ENCODE data around the gene NDUFA12.
"Not testable (repeated sequence)": the region's sequence is repeated elsewhere in the genome, so short reads cannot be mapped to it uniquely, and the experiment has no call there.

NDUFA12 gene

GRCh38 chr12:95003213-95003920 lies at the start of gene NDUFA12:
TSS of gene NDUFA12 (minus strand) at chr12:95003697. CDS start at chr12:95003680, 17 bp downstream.
- DNase-seq (ENCODE audit: low spot score): peak; percentile 95

- DNase-seq (ENCODE audit: low spot score): no peak
Measured at GRCh38 chr12:95051241-95051640, 47.7 kb upstream of the NDUFA12 start.

GRCh38 chr12:95037906-95038305 lies 34.4 kb upstream of the NDUFA12 start:
- DNase-seq (ENCODE audit: low spot score): no peak

DNA sequence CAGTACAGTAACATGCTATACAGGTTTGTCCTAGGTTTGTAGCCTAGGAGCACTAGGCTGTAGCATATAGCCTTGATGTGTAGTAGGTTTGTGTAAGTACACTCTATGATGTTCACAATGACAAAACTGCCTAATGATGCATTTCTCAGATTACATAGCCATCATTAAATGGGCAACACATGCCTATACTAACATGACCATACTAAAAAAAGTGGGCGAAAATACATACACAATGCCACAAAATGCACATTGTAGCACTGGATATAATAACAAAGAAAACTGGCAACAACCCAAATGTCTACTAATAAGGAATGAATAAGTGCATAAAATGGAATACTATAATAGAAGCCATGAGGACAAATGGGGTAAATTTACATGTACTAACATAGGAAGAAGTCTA lies 31.3 kb upstream of the NDUFA12 start:
- no peak for DNase-seq (ENCODE audit: low spot score)

DNA sequence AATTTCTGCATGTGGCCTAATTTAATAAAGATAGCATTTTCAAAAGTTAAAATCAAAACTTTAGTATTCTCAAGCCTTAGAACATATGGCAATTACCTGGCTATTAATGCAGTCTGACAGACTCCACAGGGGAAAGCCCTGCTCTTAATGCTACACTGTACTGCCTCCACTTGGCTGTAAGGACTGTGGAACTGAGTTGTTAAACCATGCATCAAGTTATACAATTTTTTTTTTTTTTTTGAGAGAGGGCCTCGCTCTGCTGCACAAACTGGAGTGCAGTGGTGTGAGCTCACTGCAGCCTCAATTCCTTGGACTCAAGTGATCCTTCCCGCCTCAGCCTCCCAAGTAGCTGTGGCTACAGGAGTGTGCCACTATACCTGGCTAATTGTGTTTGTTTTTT lies 19.0 kb upstream of the NDUFA12 start:
- DNase-seq (ENCODE audit: low spot score): no peak

DNA sequence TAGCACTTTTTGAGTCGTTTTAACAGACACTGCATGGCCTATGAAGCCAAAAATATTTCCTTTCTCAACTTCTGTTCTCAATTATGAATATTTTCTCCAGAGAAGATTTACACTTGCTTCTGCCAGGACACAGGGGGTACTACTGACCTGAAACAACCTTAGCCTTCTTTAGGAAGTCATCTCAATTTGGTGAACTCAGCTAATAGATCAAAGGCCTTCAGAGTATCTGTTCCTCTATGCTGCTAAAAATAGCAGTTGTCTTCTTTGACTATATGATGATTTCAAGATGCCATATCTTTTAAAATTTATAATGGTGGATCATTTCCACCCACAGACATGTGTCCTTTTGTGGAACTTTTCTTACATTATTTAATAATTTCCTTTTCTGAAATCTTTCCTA lies 14.0 kb upstream of the NDUFA12 start:
- no peak for DNase-seq (ENCODE audit: low spot score)

DNA sequence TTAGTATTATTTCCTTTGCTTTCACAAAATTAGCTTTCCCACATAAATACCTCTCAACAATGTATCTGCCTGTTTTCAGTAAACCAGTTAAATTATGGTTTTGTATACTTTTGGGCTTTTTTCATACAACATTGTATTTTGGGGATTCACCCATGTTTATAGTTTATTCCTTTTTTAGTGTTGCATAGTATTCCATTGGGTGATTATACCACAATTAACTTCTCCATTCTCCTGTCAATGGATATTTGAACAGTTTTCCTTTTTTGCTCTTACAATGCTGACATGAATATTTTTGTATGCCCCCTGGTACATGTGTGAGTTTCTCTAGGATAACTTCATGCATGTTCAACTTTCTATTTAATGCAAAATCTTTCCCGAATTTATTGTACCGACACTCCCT lies 12.6 kb upstream of the NDUFA12 start:
- no peak for DNase-seq (ENCODE audit: low spot score)

DNA sequence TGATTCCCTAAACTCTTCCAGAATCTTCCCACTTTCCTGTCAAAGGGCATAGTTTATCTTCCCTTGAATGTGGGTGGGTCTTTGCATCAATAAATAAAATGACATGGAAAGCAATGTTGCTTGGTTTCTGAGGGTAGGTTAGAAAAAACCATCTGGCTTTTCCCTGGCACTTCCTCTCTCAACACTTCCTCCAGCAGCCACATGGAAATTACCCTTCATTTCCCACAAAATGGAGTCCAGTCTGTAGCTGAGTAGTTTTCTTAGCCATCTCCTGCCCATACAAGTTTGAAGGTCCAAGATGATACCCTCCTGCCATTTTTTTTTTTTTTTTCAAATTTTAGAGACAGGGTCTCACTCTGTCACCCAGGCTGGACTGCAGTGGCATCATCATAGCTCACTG lies 11.1 kb upstream of the NDUFA12 start:
- DNase-seq (ENCODE audit: low spot score): peak; percentile 18

- DNase-seq (ENCODE audit: low spot score): no peak
Measured at GRCh38 chr12:95006206-95006605, 2.7 kb upstream of the NDUFA12 start.

DNA sequence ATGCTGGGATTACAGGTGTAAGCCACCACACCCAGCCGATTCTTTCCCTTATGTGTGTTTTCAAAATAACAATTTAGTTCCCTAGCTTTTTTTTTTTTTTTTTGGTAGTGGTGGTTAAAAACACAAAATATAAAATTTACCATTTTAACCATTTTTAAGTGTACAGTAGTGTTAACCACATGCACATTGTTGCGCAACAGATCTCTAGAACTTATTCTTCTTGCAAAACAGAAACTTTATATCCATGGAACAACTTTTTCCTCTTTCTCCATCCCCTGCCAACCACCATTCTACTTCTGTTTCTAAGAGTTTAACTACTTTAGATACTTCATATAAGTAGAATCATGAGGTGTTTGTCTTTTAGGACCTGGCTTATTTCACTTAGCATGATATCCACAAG lies 1.1 kb upstream of the NDUFA12 start:
- no peak for DNase-seq (ENCODE audit: low spot score)

- DNase-seq (ENCODE audit: low spot score): no peak
Measured at GRCh38 chr12:95003921-95004272, 400 bp upstream of the NDUFA12 start.

DNA sequence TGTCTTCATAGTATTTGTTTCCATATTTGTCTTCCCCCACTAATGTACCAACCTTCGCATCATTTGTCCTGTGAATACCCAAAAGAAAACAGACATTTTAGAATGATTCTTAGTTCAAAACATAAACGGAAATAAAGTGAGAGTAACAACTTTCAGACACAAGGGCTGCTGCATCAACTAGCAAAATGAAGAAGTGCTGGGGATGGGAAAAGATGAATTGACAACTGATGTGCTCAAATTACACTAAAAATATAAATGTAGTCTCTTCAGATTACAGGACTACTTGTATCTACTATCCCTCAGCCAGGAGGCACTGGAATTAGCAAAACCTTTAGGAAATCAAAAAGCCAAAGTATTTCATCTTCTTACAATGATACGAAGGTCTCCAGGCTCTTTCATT lies 743 bp downstream of the NDUFA12 start:
- no peak for DNase-seq (ENCODE audit: low spot score)

DNA sequence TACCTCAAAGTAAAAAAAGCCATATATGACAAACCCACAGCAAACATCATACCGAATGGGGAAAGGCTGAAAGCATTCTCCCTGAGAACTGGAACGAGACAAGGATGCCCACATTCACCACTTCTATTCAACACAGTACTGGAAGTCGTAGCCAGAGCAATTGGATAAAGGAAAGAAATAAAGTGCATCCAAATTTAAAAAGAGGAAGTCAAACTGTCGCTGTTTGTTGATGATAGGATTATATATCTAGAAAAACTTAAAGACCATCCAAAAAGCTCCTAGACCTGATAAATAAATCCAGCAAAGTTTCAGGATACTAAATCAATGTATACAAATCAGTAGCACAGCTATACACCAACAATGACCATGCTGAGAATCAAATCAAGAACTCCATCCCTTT lies 5.2 kb downstream of the NDUFA12 start:
- DNase-seq (ENCODE audit: low spot score): no peak

DNA sequence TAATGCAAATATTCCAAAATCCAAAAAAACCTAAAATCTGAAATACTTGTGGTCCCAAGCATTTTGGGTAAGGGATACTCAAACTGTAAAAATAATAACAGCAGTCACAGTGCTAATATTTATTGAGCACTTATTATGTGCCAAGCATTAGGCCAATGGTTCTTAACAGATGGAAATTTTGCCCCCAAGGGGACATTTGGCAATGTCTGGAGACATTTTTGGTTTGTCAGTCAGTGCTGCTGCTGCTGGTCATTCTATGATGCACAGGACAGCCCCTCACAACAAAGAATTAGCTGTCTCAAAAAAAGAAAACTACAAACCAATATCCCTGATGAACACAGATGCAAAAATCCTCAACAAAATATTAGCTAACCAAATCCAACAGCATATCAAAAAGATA lies 5.8 kb downstream of the NDUFA12 start:
- no peak for DNase-seq (ENCODE audit: low spot score)

DNA sequence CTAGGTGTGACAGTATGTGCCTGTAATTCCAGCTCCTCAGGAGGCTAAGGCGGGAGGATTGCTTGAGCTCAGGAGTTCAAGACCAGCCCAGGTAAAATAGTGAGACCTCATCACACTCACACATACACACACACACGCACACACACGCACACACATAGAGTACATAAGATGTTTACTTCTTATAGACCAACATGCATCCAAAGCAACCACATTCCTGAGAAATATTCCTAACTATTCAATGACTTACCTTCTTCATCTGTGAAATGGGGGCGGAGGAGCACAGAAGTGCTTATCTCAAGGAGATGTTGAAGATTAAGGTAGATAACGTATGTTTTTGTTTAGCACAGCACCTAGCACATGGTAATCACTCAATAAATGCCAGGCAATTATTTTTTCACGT lies 6.4 kb downstream of the NDUFA12 start:
- no peak for DNase-seq (ENCODE audit: low spot score)

DNA sequence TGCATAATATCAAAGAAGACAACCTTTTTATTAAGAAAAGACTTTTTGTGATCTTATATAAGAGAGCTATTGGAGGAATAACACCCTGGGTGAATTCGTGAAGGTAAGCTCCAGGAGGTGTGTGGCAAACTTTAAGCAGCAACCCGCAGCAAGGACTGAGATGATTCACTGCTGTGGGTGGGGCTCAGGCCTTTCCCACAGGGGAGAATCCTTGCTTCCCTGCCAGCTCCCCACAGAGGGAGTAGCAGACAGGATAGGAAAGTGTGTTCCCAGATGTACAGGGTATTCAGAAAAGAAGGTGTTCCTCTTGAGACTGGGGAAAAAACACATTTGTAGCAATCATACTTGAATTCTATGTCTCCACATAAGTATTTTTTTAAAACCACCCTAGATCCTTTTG lies 9.2 kb downstream of the NDUFA12 start:
- no peak for DNase-seq (ENCODE audit: low spot score)

GRCh38 chr12:94993855-94994254 lies 9.6 kb downstream of the NDUFA12 start:
- DNase-seq (ENCODE audit: low spot score): not testable (repeated sequence)

DNA sequence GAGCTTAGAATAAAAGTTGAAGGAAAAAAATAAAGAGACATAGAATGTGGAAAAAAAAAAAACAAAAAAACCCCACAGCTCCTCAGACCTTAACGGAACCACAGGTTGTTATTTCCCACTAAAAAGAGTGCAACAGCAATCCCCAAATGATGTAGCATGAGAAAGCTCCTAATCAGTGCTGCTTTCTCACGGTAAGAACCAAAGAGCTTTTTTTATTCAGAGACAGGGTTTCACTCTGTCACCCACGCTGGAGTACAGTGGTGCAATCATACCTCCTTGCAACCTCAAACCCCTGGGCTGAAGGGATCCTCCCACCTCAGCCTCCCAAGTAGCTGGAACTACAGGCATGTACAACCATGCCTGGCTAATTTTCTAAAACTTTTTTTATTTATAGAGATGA lies 13.3 kb downstream of the NDUFA12 start:
- DNase-seq (ENCODE audit: low spot score): no peak

- DNase-seq (ENCODE audit: low spot score): no peak
Measured at GRCh38 chr12:94988471-94988870, 15.0 kb downstream of the NDUFA12 start.

- no peak for DNase-seq (ENCODE audit: low spot score)
Measured at GRCh38 chr12:94987801-94988200, 15.7 kb downstream of the NDUFA12 start.

DNA sequence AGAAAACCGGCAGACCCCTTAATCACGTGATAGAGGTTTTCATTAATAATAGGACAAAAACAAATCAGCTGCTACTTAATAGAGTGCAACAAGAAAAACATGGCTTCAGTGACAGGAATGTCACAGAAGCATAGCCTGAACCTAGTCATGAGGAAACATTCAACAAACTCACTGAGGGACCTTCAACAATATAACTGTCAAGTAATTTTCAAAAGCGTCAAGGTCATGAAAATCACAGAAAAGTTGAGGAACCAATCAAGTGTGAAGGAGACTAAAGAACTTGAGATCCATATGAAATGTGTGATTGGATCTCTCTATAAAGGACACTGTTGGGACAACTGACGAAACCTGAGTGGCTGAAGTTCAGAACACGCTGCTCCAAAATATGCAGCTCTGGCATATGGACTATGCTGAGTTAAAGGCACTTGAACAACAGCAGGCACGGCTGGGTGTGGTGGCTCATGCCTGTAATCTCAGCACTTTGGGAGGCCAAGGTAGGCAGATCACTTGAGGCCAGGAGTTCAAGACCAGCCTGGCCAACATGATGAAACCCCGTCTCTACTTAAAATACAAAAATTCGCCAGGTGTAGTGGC lies 16.3 kb downstream of the NDUFA12 start:
- no peak for DNase-seq (ENCODE audit: low spot score)

DNA sequence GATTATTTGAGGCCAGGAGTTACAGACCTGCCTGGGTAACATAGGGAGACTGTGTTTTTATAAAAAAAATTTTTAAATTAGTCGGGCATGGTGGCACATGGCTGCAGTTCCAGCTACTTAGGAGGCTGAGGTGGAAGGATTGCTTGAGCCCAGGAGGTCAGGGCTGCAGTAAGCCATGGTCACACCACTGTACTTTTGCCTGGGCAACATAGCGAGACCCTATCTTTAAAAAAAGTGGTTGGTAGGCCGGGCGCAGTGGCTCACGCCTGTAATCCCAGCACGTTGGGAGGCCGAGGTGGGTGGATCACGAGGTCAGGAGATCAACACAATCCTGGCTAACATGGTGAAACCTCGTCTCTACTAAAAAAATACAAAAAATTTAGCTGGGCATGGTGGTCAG lies 18.4 kb downstream of the NDUFA12 start:
- DNase-seq (ENCODE audit: low spot score): not testable (repeated sequence)

GRCh38 chr12:94983321-94983720 lies 20.2 kb downstream of the NDUFA12 start:
- DNase-seq (ENCODE audit: low spot score): no peak

DNA sequence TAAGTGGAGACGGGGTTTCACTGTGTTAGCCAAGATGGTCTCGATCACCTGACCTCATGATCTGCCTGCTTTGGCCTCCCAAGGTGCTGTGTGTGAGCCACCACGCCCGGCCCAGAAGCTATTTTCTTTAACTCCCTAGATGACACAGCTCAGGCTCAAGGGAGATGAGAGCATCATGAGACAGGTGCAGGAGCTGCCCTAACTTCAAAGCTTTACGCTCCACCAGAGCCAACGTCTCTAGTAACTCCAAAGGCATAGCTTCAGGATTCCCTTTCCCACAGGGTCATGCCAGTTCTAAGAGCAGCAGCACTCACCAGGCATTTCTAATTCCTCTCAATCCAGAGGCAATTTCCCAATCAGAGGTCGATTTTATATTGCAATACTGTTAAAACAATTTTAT lies 21.0 kb downstream of the NDUFA12 start:
- DNase-seq (ENCODE audit: low spot score): no peak
